H9 (cell line): ENCODE results near the gene ECEL1. TPM values are rescaled to one million over a fixed set of nuclear protein-coding genes. Genes with fewer than 3 reads are reported as not detected.

Experiments
- DNase-seq: peaks from one replicate; pipeline ENCODE4 v3.0.0-alpha.2; 2017
- H2AFZ ChIP-seq: one replicate; pipeline ENCODE4 v1.6.1; 2013; ENCODE audit warnings: mild to moderate bottlenecking, low read length, control low read depth, moderate library complexity
- H2AK5ac ChIP-seq: 2 replicates; pipeline ENCODE4 v1.6.1; 2013; ENCODE audit warnings: low read length, control low read depth, mixed read lengths; ENCODE audit not compliant: insufficient read length
- H2BK120ac ChIP-seq: one replicate; pipeline ENCODE4 v1.6.1; 2013; ENCODE audit warnings: low read depth, mild to moderate bottlenecking, low read length, control low read depth, inconsistent platforms; ENCODE audit not compliant: poor library complexity, severe bottlenecking
- H2BK12ac ChIP-seq: 2 replicates; pipeline ENCODE4 v1.6.1; 2013; ENCODE audit warnings: low read length, control low read depth, mixed read lengths, low read depth; ENCODE audit not compliant: insufficient read length
- H2BK15ac ChIP-seq: 2 replicates; pipeline ENCODE4 v1.6.1; 2013; ENCODE audit warnings: low read depth, low read length, control low read depth
- H2BK20ac ChIP-seq: one replicate; pipeline ENCODE4 v1.6.1; 2013; ENCODE audit warnings: low read depth, mild to moderate bottlenecking, low read length, control low read depth, inconsistent platforms; ENCODE audit not compliant: poor library complexity, severe bottlenecking
- H2BK5ac ChIP-seq: 2 replicates; pipeline ENCODE4 v1.6.1; 2013; ENCODE audit warnings: low read length, control low read depth, mixed read lengths; ENCODE audit not compliant: insufficient read length
- H3K14ac ChIP-seq: 2 replicates; pipeline ENCODE4 v1.6.1; 2013; ENCODE audit warnings: low read length, control low read depth; ENCODE audit not compliant: insufficient read depth
- H3K18ac ChIP-seq: 2 replicates; pipeline ENCODE4 v1.6.1; 2013; ENCODE audit warnings: low read depth, mild to moderate bottlenecking, mixed read lengths, low read length, control low read depth; ENCODE audit not compliant: insufficient read length
- H3K23ac ChIP-seq: 2 replicates; pipeline ENCODE4 v1.6.1; 2013; ENCODE audit warnings: low read length, control low read depth, mixed read lengths, low read depth; ENCODE audit not compliant: insufficient read length
- H3K23me2 ChIP-seq: 2 replicates; pipeline ENCODE4 v1.6.1; 2013; ENCODE audit warnings: low read depth, mild to moderate bottlenecking, mixed read lengths, low read length, control low read depth; ENCODE audit not compliant: insufficient read length, poor library complexity, severe bottlenecking
- H3K27ac ChIP-seq: 2 replicates; pipeline ENCODE4 v1.5.1; 2013; ENCODE audit warnings: low read length, control low read depth, mixed read lengths, low read depth; ENCODE audit not compliant: insufficient read length
- H3K27me3 ChIP-seq: 2 replicates; pipeline ENCODE4 v1.6.1; 2013; ENCODE audit warnings: low read length, control low read depth, inconsistent platforms; ENCODE audit not compliant: insufficient read depth
- H3K4ac ChIP-seq: 2 replicates; pipeline ENCODE4 v1.6.1; 2013; ENCODE audit warnings: low read depth, mild to moderate bottlenecking, control low read depth, inconsistent platforms, low read length, moderate library complexity
- H3K4me1 ChIP-seq: 2 replicates; pipeline ENCODE4 v1.6.1; 2013; ENCODE audit warnings: low read length, control low read depth, inconsistent platforms; ENCODE audit not compliant: insufficient read depth
- H3K4me2 ChIP-seq: 2 replicates; pipeline ENCODE4 v1.6.1; 2013; ENCODE audit warnings: low read length, control low read depth, mixed read lengths; ENCODE audit not compliant: insufficient read length, insufficient read depth
- H3K56ac ChIP-seq: 2 replicates; pipeline ENCODE4 v1.6.1; 2013; ENCODE audit warnings: low read depth, mild to moderate bottlenecking, mixed read lengths, low read length, control low read depth; ENCODE audit not compliant: insufficient read length
- H3K79me1 ChIP-seq: 2 replicates; pipeline ENCODE4 v1.6.1; 2013; ENCODE audit warnings: low read depth, mild to moderate bottlenecking, moderate library complexity, low read length, control low read depth, inconsistent platforms; ENCODE audit not compliant: insufficient read depth, poor library complexity, severe bottlenecking
- H3K79me2 ChIP-seq: 2 replicates; pipeline ENCODE4 v1.6.1; 2013; ENCODE audit warnings: low read length, control low read depth, inconsistent platforms; ENCODE audit not compliant: insufficient read depth
- H3K9ac ChIP-seq: 2 replicates; pipeline ENCODE4 v1.6.1; 2013; ENCODE audit warnings: low read length, control low read depth, mixed read lengths; ENCODE audit not compliant: insufficient read length; ENCODE audit errors: extremely low read depth
- H3K9me3 ChIP-seq: one replicate; pipeline ENCODE4 v1.6.1; 2013; ENCODE audit warnings: low read depth, low read length, inconsistent platforms; ENCODE audit not compliant: control insufficient read depth
- H3T11ph ChIP-seq: one replicate; pipeline ENCODE4 v1.6.1; 2013; ENCODE audit warnings: mild to moderate bottlenecking, low read length, control low read depth, inconsistent platforms
- H4K20me1 ChIP-seq: one replicate; pipeline ENCODE4 v1.6.1; 2013; ENCODE audit not compliant: control insufficient read depth, insufficient read length, insufficient read depth
- H4K5ac ChIP-seq: 2 replicates; pipeline ENCODE4 v1.6.1; 2013; ENCODE audit warnings: low read depth, mild to moderate bottlenecking, mixed read lengths, low read length, control low read depth; ENCODE audit not compliant: insufficient read length
- H4K8ac ChIP-seq: replicated peaks from 2 replicates; pipeline ENCODE4 v1.6.1; 2013; ENCODE audit warnings: low read length, control low read depth, mixed read lengths, low read depth; ENCODE audit not compliant: insufficient read length
- H4K91ac ChIP-seq: 2 replicates; pipeline ENCODE4 v1.6.1; 2013; ENCODE audit warnings: low read depth, mild to moderate bottlenecking, moderate library complexity, mixed read lengths, low read length, control low read depth; ENCODE audit not compliant: insufficient read length
- H3K27ac Mint-ChIP-seq, 3 experiments: 2 replicates in 2 of 3; 3 replicates in 1 of 3; pipeline ENCODE4 v1.8.0; 2020 to 2021; ENCODE audit warnings: mixed read lengths in 3 of 3, mild to moderate bottlenecking in 1 of 3, moderate library complexity in 1 of 3
- H3K27me3 Mint-ChIP-seq: 2 replicates; pipeline ENCODE4 v1.8.0; 2021; ENCODE audit warnings: low read depth, mild to moderate bottlenecking, moderate library complexity, mixed read lengths
- H3K36me3 Mint-ChIP-seq, 3 experiments: 2 replicates in 2 of 3; 3 replicates in 1 of 3; pipeline ENCODE4 v1.8.0; 2020 to 2021; ENCODE audit warnings: low read depth in 3 of 3, mixed read lengths in 3 of 3; ENCODE audit not compliant: insufficient read depth in 1 of 3
- H3K4me1 Mint-ChIP-seq, 2 experiments: 2 replicates each; pipeline ENCODE4 v1.8.0; 2020; ENCODE audit warnings: mixed read lengths in 2 of 2
- H3K4me3 Mint-ChIP-seq, 2 experiments: 2 replicates in 1 of 2; 3 replicates in 1 of 2; pipeline ENCODE4 v1.8.0; 2020 to 2021; ENCODE audit warnings: mild to moderate bottlenecking in 2 of 2, mixed read lengths in 2 of 2, moderate library complexity in 1 of 2
- H3K9me3 Mint-ChIP-seq, 2 experiments: 2 replicates in 1 of 2; 3 replicates in 1 of 2; pipeline ENCODE4 v1.8.0; 2020; ENCODE audit warnings: mild to moderate bottlenecking in 2 of 2, mixed read lengths in 2 of 2, moderate library complexity in 1 of 2
- whole genome bisulfite sequencing: extraction: QIAGEN DNeasy Blood & Tissue Kit; methylation state at CpG from one replicate; pipeline ENCODE4 v1.1.7; 2013; ENCODE audit warnings: missing lambda C conversion rate, low lambda C conversion rate, mixed read lengths; ENCODE audit not compliant: insufficient read length; ENCODE audit errors: extremely low coverage; 5-methylcytosine and 5-hydroxymethylcytosine counted together
- total RNA-seq: library from RNA; stranded (reverse); gene quantifications from 2 replicates; pipeline ENCODE4 v1.2.1, GENCODE V29; 2021
- TF ChIP-seq, protein P1 (sequence below): fragments of 200-600 bp; sonication (generic); conservative IDR thresholded peaks from 3 replicates; pipeline ENCODE4 v1.8.0; 2021; ENCODE audit warnings: antibody characterized with exemption, mild to moderate bottlenecking

ECEL1 gene
- total RNA-seq, 1 experiment from 2014 or later, result 8.4 TPM

DNA sequence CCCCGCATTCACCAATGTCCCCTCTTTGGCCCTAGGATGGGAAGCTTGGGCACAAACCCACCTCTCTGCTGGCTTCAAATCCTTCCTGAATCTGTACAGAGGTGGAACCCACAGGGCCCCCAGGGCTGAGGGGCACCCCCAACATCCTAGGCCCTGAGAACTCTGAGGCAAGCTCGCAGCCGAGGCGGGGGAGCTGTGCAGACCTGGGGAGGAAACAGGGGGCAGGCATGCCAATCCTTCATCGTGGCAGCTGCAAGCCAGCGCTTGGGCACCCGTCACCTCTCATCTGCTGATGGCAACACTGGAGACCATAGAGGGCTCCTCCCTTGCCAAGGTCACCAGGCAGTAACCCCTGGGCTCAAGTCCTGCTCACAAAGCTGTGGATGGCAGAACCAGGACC is 10.8 kb downstream of the ECEL1 start:
- no CpG with 5 or more reads among the region's 7 CpGs for WGBS

More for the DNA sequence above, 10.8 kb downstream of the ECEL1 start:
- Histone ChIP-seq H3K18ac (no peak overlapping the region), H3K4me2 (no peak overlapping the region), H3K56ac (no peak overlapping the region), H3K79me2 (no peaks in the 10 kb centered on the region), H3K9ac (no peak overlapping the region), H3K4ac (no peak overlapping the region), H3K4me1 (no peaks in the 10 kb centered on the region), H2BK15ac (no peak overlapping the region), H2BK12ac (no peak overlapping the region), H3K79me1 (no peaks in the 10 kb centered on the region), H3K14ac (no peak overlapping the region), H2AK5ac (no peak overlapping the region), H3T11ph (no peak overlapping the region), H3K9me3 (no peaks in the 10 kb centered on the region), H2BK20ac (no peak overlapping the region), H2BK5ac (no peak overlapping the region), H4K5ac (no peak overlapping the region), H3K23me2 (no peaks in the 10 kb centered on the region), H3K23ac (no peak overlapping the region), H2AFZ (no peak overlapping the region), H4K8ac (no peak overlapping the region), H4K91ac (no peak overlapping the region), H4K20me1 (no peaks in the 10 kb centered on the region), H3K27me3 (no peaks in the 10 kb centered on the region), H2BK120ac (no peak overlapping the region), H3K27ac (no peak overlapping the region)
- no peak overlapping the region for H3K27ac Mint-ChIP-seq
- H3K36me3 Mint-ChIP-seq, result no peaks in the 10 kb centered on the region
- H3K27me3 Mint-ChIP-seq, result peaks cover 49% of the 10 kb centered on the region
- TF ChIP-seq, protein P1, sequence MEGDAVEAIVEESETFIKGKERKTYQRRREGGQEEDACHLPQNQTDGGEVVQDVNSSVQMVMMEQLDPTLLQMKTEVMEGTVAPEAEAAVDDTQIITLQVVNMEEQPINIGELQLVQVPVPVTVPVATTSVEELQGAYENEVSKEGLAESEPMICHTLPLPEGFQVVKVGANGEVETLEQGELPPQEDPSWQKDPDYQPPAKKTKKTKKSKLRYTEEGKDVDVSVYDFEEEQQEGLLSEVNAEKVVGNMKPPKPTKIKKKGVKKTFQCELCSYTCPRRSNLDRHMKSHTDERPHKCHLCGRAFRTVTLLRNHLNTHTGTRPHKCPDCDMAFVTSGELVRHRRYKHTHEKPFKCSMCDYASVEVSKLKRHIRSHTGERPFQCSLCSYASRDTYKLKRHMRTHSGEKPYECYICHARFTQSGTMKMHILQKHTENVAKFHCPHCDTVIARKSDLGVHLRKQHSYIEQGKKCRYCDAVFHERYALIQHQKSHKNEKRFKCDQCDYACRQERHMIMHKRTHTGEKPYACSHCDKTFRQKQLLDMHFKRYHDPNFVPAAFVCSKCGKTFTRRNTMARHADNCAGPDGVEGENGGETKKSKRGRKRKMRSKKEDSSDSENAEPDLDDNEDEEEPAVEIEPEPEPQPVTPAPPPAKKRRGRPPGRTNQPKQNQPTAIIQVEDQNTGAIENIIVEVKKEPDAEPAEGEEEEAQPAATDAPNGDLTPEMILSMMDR, result no peak
- peaks cover 4 to 5% of the 10 kb centered on the region in 2 experiments; a peak in 2 of 4 replicates for H3K4me1 Mint-ChIP-seq
- no peak overlapping the region for H3K4me3 Mint-ChIP-seq
- DNase-seq, result no peak
- H3K9me3 Mint-ChIP-seq, result no peaks in the 10 kb centered on the region; a peak in 1 of 5 replicates
